ENCODE measurements around the gene PARP15.

DNA sequence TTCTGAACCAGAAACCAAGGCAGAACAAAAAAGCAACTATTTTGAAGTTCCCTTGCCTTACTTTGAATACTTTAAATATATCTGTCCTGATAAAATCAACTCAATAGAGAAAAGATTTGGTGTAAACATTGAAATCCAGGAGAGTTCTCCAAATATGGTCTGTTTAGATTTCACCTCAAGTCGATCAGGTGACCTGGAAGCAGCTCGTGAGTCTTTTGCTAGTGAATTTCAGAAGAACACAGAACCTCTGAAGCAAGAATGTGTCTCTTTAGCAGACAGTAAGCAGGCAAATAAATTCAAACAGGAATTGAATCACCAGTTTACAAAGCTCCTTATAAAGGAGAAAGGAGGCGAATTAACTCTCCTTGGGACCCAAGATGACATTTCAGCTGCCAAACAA, 8.7 kb upstream of the PARP15 start:
- TF ChIP-seq POLR2A (IDR thresholded peaks at IDR 0.05; ENCODE audit: low read depth, low read length) (no peak), TAF1 (IDR thresholded peaks at IDR 0.05; ENCODE audit: low read depth, low read length) (no peak), POLR2AphosphoS5 (IDR thresholded peaks at IDR 0.05; ENCODE audit: low read depth, low read length) (no peak)

Data from GM12891 (cell line).